GM23338 (cell line): Measurements from ENCODE around the gene NSD2. TPM values are rescaled to one million over a fixed set of nuclear protein-coding genes. Genes with fewer than 3 reads are reported as not detected.

ENCODE experiments used
- ATAC-seq: fragments of 200-7000 bp; cut with Tn5 transposase; 3 replicates; pipeline ENCODE4 v1.9.1; 2020
- DNase-seq: peaks from one replicate; pipeline ENCODE4 v3.0.0-alpha.2; 2015; ENCODE audit warnings: low spot score
- H2AFZ ChIP-seq: fragments of 200-600 bp; sonication (generic); 2 replicates; pipeline ENCODE4 v1.8.0; 2016; ENCODE audit warnings: antibody characterized with exemption, mild to moderate bottlenecking, moderate library complexity
- H3F3A ChIP-seq: fragments of 200-600 bp; sonication (generic); replicated peaks from 2 replicates; pipeline ENCODE4 v1.8.0; 2017; ENCODE audit warnings: antibody characterized with exemption, mixed run types, low read depth
- H3K27ac ChIP-seq: fragments of 200-600 bp; sonication (generic); 2 replicates; pipeline ENCODE4 v1.6.1; 2016; ENCODE audit warnings: low read depth
- H3K27me3 ChIP-seq: fragments of 200-600 bp; sonication (generic); 2 replicates; pipeline ENCODE4 v1.8.0; 2016; ENCODE audit warnings: mild to moderate bottlenecking, mixed run types, moderate library complexity; ENCODE audit not compliant: insufficient read depth
- H3K36me3 ChIP-seq: fragments of 200-600 bp; sonication (generic); 2 replicates; pipeline ENCODE4 v1.8.0; 2016; ENCODE audit warnings: mild to moderate bottlenecking; ENCODE audit not compliant: insufficient read depth
- H3K4me1 ChIP-seq: fragments of 200-600 bp; sonication (generic); 2 replicates; pipeline ENCODE4 v1.8.0; 2016; ENCODE audit warnings: mild to moderate bottlenecking, moderate library complexity; ENCODE audit not compliant: insufficient read depth
- H3K4me2 ChIP-seq: fragments of 200-600 bp; sonication (generic); 2 replicates; pipeline ENCODE4 v1.7.1; 2017; ENCODE audit warnings: mixed run types
- H3K4me3 ChIP-seq: fragments of 200-600 bp; sonication (generic); 2 replicates; pipeline ENCODE4 v1.6.1; 2016; ENCODE audit warnings: mixed run types
- H3K79me2 ChIP-seq: fragments of 200-600 bp; sonication (generic); replicated peaks from 2 replicates; pipeline ENCODE4 v1.8.0; 2017; ENCODE audit warnings: mild to moderate bottlenecking; ENCODE audit not compliant: insufficient read depth
- H3K9me2 ChIP-seq: fragments of 200-600 bp; sonication (generic); 2 replicates; pipeline ENCODE4 v1.8.0; 2017; ENCODE audit not compliant: insufficient read depth
- H4K20me1 ChIP-seq: fragments of 200-600 bp; sonication (generic); replicated peaks from 2 replicates; pipeline ENCODE4 v1.8.0; 2017; ENCODE audit warnings: mild to moderate bottlenecking; ENCODE audit not compliant: insufficient read depth
- H3K27ac Mint-ChIP-seq: 2 replicates; pipeline ENCODE4 v1.8.0; 2020; ENCODE audit warnings: inconsistent platforms, mild to moderate bottlenecking, moderate library complexity, mixed read lengths
- H3K27me3 Mint-ChIP-seq: 3 replicates; pipeline ENCODE4 v1.8.0; 2022; ENCODE audit warnings: low read depth, mild to moderate bottlenecking, moderate library complexity, mixed read lengths, inconsistent platforms; ENCODE audit not compliant: insufficient read depth, poor library complexity
- H3K36me3 Mint-ChIP-seq: 3 replicates; pipeline ENCODE4 v1.8.0; 2021; ENCODE audit warnings: low read depth, mild to moderate bottlenecking, inconsistent platforms, moderate library complexity, mixed read lengths
- H3K4me1 Mint-ChIP-seq: 3 replicates; pipeline ENCODE4 v1.8.0; 2020; ENCODE audit warnings: mild to moderate bottlenecking, inconsistent platforms, mixed read lengths
- H3K4me3 Mint-ChIP-seq: 3 replicates; pipeline ENCODE4 v1.8.0; 2021; ENCODE audit warnings: moderate library complexity, mild to moderate bottlenecking, inconsistent platforms, mixed read lengths
- H3K9me3 Mint-ChIP-seq: 3 replicates; pipeline ENCODE4 v1.8.0; 2020; ENCODE audit warnings: moderate library complexity, mild to moderate bottlenecking, inconsistent platforms, mixed read lengths
- CREB1 ChIP-seq: fragments of 250-450 bp; sonication (Bioruptor Pico); IDR thresholded peaks from 2 replicates; pipeline ENCODE4 v1.5.0; 2020; ENCODE audit warnings: low read depth, mild to moderate bottlenecking, moderate library complexity
- EZH2 ChIP-seq: fragments of 200-600 bp; sonication (generic); IDR thresholded peaks from one replicate; pipeline ENCODE4 v1.8.0; 2017; ENCODE audit warnings: antibody characterized with exemption, mild to moderate bottlenecking, low read depth; ENCODE audit not compliant: unreplicated experiment
- EZH2phosphoT487 ChIP-seq: fragments of 200-600 bp; sonication (generic); IDR thresholded peaks from one replicate; pipeline ENCODE4 v1.8.1; 2018; ENCODE audit warnings: antibody characterized with exemption; ENCODE audit not compliant: unreplicated experiment
- JUNB ChIP-seq: IDR thresholded peaks from one replicate; pipeline ENCODE4 v1.6.1; 2016; ENCODE audit warnings: antibody characterized with exemption; ENCODE audit not compliant: unreplicated experiment
- STAT1 ChIP-seq: IDR thresholded peaks from one replicate; pipeline ENCODE4 v1.6.1; 2016; ENCODE audit warnings: antibody characterized with exemption; ENCODE audit not compliant: unreplicated experiment
- ZNF114 ChIP-seq: fragments of 250-450 bp; sonication (Bioruptor Pico); IDR thresholded peaks from 2 replicates; pipeline ENCODE4 v1.5.0; 2020; ENCODE audit warnings: mild to moderate bottlenecking, moderate library complexity
- ZNF331 ChIP-seq: fragments of 250-450 bp; sonication (Bioruptor Pico); IDR thresholded peaks from 2 replicates; pipeline ENCODE4 v1.5.0; 2020; ENCODE audit warnings: low read depth, mild to moderate bottlenecking, moderate library complexity
- polyA plus RNA-seq: library from polyadenylated mRNA; unstranded; fragments of >200 nt; fragmentation: Nextera tagmentation; extraction: Ambion mirVana; gene quantifications from 2 replicates; pipeline ENCODE4 v1.2.1, GENCODE V29; 2016
- total RNA-seq: library from RNA; depleted of rRNA; stranded (reverse); fragments of >200 nt; shearing (Covaris generic); gene quantifications from 2 replicates; pipeline ENCODE4 v1.2.3, GENCODE V29; 2014
- TF ChIP-seq, protein P1 (sequence below), 2 experiments: fragments of 200-600 bp in 1 of 2; sonication (generic) in 1 of 2; conservative IDR thresholded peaks; 2 replicates each; pipeline versions ENCODE4 v1.5.1 to v1.6.1; 2016 to 2017; ENCODE audit warnings: antibody characterized with exemption in 2 of 2, low read depth in 2 of 2, mild to moderate bottlenecking in 2 of 2, moderate library complexity in 1 of 2
- TF ChIP-seq, protein P2 (sequence below): fragments of 250-450 bp; sonication (Bioruptor Pico); IDR thresholded peaks from 2 replicates; pipeline ENCODE4 v1.5.0; 2020; ENCODE audit warnings: mild to moderate bottlenecking, moderate library complexity
- TF ChIP-seq, protein P3 (sequence below): IDR thresholded peaks from 2 replicates; pipeline ENCODE4 v1.6.1; 2016; ENCODE audit warnings: antibody characterized with exemption

Gene NSD2
- total and polyA plus RNA-seq, 2 experiments from 2014 or later, result 33.5 to 84.4 TPM

DNA sequence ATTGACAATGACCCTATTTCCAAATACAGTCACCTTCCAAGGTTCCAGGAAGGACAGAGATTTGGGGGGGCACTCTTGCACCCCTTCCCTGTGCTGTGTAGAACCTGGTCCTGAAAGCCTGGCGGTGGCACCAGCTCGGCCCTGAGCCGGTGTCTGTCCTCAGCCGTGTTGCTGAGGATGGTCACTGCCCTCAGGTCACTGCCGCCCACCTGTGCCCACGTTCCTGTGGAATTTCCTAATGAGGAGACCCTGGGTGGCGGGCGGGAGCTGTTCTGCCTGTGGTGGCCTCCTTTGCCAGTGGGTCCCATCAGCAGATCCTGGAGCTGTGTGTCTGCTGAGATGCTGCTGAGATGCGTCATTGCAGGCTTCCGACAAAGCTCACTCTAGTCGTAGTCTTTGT lies 104.7 kb downstream of the NSD2 start:
- DNase-seq (no peak), ATAC-seq (no peak)
- Histone ChIP-seq H4K20me1 (no peaks in the 10 kb centered on the region; the same call in 1 of the 2 replicates), H2AFZ (no peak overlapping the region), H3K79me2 (no peaks in the 10 kb centered on the region), H3K4me2 (no peak overlapping the region), H3K9me2 (no peaks in the 10 kb centered on the region), H3K36me3 (0 out of 2 replicates have a peak, but pooled peaks cover 8% of the 10 kb centered on the region), H3F3A (0 out of 2 replicates have a peak, but pooled peaks cover 3% of the 10 kb centered on the region), H3K4me3 (no peak overlapping the region), H3K4me1 (no peaks in the 10 kb centered on the region), H3K27me3 (no peaks in the 10 kb centered on the region), H3K27ac (no peak overlapping the region)
- 0 out of 2 replicates have a peak overlapping the region, but pooled peaks have one; percentile 27 for H3K27ac Mint-ChIP-seq
- H3K4me3 Mint-ChIP-seq, result no peak overlapping the region
- TF ChIP-seq STAT1, result no peak
- no peak for TF ChIP-seq ZNF114 (CRISPR knock-in tag)
- H3K9me3 Mint-ChIP-seq, result no peaks in the 10 kb centered on the region; the same call in 2 of the 3 replicates
- peaks cover 12% of the 10 kb centered on the region for H3K27me3 Mint-ChIP-seq
- no peaks in the 10 kb centered on the region; the same call in 2 of the 3 replicates for H3K4me1 Mint-ChIP-seq
- peaks cover 64% of the 10 kb centered on the region for H3K36me3 Mint-ChIP-seq

DNA sequence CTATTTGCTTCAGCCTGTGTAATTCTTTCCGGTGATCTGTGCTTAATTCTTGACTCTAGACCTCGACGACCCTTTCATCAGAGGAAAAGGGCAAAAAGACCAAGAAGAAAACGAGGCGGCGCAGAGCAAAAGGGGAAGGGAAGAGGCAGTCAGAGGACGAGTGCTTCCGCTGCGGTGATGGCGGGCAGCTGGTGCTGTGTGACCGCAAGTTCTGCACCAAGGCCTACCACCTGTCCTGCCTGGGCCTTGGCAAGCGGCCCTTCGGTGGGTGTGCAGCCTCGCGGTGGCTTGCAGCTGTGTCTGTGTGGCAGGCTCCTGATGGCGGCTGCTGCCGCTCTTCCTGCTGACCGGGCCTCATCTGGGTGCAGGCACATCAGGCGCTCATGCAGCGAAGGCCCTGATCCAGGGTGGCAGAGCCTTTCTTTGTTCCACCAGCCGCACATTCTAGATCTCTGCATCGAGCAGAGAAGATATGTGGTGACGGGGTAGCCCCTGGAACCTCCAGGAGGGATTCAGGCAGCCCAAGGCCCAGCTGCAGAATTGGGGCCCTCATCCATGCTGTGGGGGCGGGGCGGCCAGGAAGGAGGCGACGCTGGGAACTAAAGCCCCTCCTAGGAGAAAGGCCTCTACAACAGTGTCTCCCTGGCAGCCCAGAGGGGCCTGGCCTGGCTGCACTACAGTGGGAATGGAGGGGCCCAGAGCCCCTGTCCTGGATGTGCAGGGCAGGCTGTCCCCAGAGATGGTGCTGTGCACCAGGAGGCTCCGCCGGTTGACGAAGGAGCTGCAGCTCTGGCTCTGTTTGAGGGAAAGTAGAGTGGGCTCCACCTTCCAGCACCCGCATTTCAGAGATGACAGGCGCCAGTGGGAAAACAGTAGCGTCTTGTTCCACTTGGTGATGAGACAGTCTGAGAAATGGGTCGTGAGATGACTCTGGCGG lies 105.5 kb downstream of the NSD2 start:
- H3F3A ChIP-seq, result 0 out of 2 replicates have a peak, but pooled peaks cover 8% of the 10 kb centered on the region
- H3K27ac Mint-ChIP-seq, result no peak overlapping the region
- no peaks in the 10 kb centered on the region for H3K79me2 ChIP-seq
- 0 out of 2 replicates have a peak, but pooled peaks cover 8% of the 10 kb centered on the region for H3K36me3 ChIP-seq
- ATAC-seq, result no peak
- no peak overlapping the region for H2AFZ ChIP-seq
- H4K20me1 ChIP-seq, result no peaks in the 10 kb centered on the region; the same call in 1 of the 2 replicates
- H3K36me3 Mint-ChIP-seq, result peaks cover 70% of the 10 kb centered on the region
- no peaks in the 10 kb centered on the region for H3K27me3 ChIP-seq
- no peak overlapping the region for H3K4me3 ChIP-seq
- H3K9me3 Mint-ChIP-seq, result no peaks in the 10 kb centered on the region; the same call in 2 of the 3 replicates
- no peak overlapping the region for H3K4me3 Mint-ChIP-seq
- H3K27me3 Mint-ChIP-seq, result peaks cover 6% of the 10 kb centered on the region
- DNase-seq, result no peak
- no peaks in the 10 kb centered on the region for H3K9me2 ChIP-seq
- H3K4me1 Mint-ChIP-seq, result peaks cover 4% of the 10 kb centered on the region; the same call in 2 of the 3 replicates
- H3K4me2 ChIP-seq, result no peak overlapping the region
- no peak overlapping the region for H3K27ac ChIP-seq
- H3K4me1 ChIP-seq, result no peaks in the 10 kb centered on the region
- TF ChIP-seq EZH2, result no peak
- TF ChIP-seq, protein P1, sequence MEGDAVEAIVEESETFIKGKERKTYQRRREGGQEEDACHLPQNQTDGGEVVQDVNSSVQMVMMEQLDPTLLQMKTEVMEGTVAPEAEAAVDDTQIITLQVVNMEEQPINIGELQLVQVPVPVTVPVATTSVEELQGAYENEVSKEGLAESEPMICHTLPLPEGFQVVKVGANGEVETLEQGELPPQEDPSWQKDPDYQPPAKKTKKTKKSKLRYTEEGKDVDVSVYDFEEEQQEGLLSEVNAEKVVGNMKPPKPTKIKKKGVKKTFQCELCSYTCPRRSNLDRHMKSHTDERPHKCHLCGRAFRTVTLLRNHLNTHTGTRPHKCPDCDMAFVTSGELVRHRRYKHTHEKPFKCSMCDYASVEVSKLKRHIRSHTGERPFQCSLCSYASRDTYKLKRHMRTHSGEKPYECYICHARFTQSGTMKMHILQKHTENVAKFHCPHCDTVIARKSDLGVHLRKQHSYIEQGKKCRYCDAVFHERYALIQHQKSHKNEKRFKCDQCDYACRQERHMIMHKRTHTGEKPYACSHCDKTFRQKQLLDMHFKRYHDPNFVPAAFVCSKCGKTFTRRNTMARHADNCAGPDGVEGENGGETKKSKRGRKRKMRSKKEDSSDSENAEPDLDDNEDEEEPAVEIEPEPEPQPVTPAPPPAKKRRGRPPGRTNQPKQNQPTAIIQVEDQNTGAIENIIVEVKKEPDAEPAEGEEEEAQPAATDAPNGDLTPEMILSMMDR (conservative IDR thresholded peaks at IDR 0.05; ENCODE audit: low read depth in 2 of 2), result no peak
- TF ChIP-seq ZNF114 (CRISPR knock-in tag), result no peak
- no peak for TF ChIP-seq CREB1
- no peak for TF ChIP-seq STAT1
- TF ChIP-seq JUNB, result no peak
- TF ChIP-seq, protein P2, sequence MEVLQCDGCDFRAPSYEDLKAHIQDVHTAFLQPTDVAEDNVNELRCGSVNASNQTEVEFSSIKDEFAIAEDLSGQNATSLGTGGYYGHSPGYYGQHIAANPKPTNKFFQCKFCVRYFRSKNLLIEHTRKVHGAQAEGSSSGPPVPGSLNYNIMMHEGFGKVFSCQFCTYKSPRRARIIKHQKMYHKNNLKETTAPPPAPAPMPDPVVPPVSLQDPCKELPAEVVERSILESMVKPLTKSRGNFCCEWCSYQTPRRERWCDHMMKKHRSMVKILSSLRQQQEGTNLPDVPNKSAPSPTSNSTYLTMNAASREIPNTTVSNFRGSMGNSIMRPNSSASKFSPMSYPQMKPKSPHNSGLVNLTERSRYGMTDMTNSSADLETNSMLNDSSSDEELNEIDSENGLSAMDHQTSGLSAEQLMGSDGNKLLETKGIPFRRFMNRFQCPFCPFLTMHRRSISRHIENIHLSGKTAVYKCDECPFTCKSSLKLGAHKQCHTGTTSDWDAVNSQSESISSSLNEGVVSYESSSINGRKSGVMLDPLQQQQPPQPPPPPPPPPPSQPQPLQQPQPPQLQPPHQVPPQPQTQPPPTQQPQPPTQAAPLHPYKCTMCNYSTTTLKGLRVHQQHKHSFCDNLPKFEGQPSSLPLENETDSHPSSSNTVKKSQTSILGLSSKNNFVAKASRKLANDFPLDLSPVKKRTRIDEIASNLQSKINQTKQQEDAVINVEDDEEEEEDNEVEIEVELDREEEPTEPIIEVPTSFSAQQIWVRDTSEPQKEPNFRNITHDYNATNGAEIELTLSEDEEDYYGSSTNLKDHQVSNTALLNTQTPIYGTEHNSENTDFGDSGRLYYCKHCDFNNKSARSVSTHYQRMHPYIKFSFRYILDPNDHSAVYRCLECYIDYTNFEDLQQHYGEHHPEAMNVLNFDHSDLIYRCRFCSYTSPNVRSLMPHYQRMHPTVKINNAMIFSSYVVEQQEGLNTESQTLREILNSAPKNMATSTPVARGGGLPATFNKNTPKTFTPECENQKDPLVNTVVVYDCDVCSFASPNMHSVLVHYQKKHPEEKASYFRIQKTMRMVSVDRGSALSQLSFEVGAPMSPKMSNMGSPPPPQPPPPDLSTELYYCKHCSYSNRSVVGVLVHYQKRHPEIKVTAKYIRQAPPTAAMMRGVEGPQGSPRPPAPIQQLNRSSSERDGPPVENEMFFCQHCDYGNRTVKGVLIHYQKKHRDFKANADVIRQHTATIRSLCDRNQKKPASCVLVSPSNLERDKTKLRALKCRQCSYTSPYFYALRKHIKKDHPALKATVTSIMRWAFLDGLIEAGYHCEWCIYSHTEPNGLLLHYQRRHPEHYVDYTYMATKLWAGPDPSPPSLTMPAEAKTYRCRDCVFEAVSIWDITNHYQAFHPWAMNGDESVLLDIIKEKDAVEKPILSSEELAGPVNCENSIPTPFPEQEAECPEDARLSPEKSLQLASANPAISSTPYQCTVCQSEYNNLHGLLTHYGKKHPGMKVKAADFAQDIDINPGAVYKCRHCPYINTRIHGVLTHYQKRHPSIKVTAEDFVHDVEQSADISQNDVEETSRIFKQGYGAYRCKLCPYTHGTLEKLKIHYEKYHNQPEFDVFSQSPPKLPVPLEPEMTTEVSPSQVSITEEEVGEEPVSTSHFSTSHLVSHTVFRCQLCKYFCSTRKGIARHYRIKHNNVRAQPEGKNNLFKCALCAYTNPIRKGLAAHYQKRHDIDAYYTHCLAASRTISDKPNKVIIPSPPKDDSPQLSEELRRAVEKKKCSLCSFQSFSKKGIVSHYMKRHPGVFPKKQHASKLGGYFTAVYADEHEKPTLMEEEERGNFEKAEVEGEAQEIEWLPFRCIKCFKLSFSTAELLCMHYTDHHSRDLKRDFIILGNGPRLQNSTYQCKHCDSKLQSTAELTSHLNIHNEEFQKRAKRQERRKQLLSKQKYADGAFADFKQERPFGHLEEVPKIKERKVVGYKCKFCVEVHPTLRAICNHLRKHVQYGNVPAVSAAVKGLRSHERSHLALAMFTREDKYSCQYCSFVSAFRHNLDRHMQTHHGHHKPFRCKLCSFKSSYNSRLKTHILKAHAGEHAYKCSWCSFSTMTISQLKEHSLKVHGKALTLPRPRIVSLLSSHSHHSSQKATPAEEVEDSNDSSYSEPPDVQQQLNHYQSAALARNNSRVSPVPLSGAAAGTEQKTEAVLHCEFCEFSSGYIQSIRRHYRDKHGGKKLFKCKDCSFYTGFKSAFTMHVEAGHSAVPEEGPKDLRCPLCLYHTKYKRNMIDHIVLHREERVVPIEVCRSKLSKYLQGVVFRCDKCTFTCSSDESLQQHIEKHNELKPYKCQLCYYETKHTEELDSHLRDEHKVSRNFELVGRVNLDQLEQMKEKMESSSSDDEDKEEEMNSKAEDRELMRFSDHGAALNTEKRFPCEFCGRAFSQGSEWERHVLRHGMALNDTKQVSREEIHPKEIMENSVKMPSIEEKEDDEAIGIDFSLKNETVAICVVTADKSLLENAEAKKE (CRISPR knock-in tag), result no peak
- TF ChIP-seq ZNF331 (CRISPR knock-in tag), result no peak
- no peak for TF ChIP-seq EZH2phosphoT487
- TF ChIP-seq, protein P3, sequence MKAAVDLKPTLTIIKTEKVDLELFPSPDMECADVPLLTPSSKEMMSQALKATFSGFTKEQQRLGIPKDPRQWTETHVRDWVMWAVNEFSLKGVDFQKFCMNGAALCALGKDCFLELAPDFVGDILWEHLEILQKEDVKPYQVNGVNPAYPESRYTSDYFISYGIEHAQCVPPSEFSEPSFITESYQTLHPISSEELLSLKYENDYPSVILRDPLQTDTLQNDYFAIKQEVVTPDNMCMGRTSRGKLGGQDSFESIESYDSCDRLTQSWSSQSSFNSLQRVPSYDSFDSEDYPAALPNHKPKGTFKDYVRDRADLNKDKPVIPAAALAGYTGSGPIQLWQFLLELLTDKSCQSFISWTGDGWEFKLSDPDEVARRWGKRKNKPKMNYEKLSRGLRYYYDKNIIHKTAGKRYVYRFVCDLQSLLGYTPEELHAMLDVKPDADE, result no peak
